NCI-H1436 (cell line): Measurements from ENCODE around the gene LCE5A.
"Not testable (repeated sequence)": the region's sequence is repeated elsewhere in the genome, so short reads cannot be mapped to it uniquely, and the experiment has no call there.

Source experiments
- DNase-seq: peaks from one replicate; lab custom pipeline; 2025; lab: John Stamatoyannopoulos, UW

The LCE5A gene

GRCh38 chr1:152510503-152510902 is at the start of gene LCE5A:
TSS of gene LCE5A (plus strand) at chr1:152510803. CDS start at chr1:152511535, 732 bp downstream.
- DNase-seq: no peak

GRCh38 chr1:152461544-152461943 is 49.1 kb upstream of the LCE5A start:
- peak; percentile 27 for DNase-seq

GRCh38 chr1:152462636-152463035 is 48.0 kb upstream of the LCE5A start:
- DNase-seq: no peak

DNA sequence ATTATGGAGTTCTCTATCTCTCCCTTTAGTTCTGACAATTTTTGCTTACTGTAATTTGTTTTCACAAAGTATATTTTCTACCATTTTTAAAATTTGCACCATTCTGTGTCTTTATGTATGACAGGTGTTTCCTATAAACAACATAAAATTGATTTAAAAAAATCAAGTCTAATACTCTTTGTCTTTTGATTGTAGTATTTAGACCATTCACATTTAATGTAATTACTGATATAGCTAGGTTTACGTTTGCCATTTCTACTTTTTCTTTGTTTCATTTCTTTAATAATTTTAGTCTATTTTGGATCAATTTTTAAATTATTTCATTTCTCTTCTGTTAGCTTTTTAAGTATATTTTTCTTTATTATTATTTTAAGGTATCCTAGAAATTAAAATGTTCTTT is 44.4 kb upstream of the LCE5A start:
- DNase-seq: no peak

GRCh38 chr1:152473887-152474537 is 36.6 kb upstream of the LCE5A start:
- DNase-seq: no peak

- DNase-seq: no peak
Measured at GRCh38 chr1:152479792-152480595, 30.6 kb upstream of the LCE5A start.

DNA sequence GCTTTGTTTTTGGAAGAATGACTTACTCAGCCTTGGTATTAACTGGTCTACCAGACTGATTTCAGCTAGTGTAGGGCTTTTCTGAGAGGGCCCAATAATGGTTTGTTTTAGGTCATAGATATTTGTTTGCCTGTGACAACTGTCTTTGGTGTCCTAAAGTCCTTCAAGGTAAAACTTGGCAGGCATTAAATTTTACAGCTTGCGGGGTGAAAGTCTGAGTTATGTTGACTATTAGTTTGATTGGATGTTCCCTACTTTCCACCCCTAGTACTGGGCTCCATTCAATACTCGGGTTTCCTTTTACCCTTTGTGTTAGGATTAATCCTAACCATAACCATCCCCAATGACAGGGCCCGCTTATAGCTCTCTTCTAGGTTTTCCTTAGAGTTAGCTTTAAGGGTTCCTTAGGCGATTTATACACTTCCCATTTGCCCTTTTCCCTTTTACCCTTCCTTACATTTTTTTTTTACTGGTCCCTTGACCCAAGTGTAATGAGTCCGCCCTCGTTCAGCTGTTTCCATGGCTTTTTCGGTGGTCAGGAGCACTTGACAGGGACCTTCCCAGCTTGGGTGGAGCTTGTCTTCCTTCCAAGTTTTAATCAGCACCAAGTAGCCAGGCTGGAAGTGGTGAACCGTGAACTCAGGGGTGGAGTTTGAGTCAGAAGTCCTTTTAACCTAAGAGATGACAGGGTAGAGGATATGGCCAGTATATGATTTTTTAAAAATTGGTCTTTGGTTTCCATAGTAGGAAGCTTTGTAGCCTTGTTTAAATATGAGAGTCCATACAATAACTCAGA is 28.5 kb upstream of the LCE5A start:
- DNase-seq: no peak

- DNase-seq: no peak
Measured at GRCh38 chr1:152486400-152487006, 24.1 kb upstream of the LCE5A start.

- DNase-seq: no peak
Measured at GRCh38 chr1:152487871-152488270, 22.7 kb upstream of the LCE5A start.

DNA sequence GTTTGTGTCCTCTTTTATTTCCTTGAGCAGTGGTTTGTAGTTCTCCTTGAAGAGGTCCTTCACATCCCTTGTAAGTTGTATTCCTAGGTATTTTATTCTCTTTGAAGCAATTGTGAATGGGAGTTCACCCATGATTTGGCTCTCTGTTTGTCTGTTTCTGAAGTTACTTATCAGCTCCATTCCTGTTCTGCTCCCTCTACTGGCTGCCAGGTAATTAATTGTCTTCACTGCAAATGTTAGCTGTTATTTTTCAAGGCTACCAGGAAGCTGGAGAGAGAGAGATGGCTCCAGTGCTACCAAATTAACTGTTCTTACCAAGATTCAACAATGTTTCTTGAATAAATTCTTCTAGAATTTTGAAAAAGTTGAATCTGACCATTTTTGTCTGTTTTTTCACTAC is 19.1 kb upstream of the LCE5A start:
- DNase-seq: not testable (repeated sequence)

GRCh38 chr1:152495066-152495675 is 15.4 kb upstream of the LCE5A start:
- no peak for DNase-seq

DNA sequence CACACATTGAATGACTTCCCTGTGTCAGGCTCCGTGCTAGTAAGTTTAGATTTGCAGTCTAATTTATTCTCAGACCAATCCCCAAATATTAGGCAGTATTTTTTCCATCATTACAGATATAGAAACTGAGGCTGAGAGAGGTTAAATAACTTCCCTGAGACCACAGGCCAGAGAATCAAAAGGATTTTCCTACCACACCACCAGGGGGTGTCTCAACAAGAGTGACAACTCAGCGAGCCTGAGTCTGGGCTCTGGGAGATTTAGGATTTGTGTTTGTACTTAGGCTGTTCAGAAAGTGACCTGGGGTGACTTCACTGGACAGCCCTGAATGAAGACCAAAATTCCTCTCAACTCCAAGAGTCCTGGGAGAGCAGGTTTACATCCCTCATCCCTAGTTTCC is 13.3 kb upstream of the LCE5A start:
- DNase-seq: no peak

- no peak for DNase-seq
Measured at GRCh38 chr1:152501704-152502103, 8.9 kb upstream of the LCE5A start.

DNA sequence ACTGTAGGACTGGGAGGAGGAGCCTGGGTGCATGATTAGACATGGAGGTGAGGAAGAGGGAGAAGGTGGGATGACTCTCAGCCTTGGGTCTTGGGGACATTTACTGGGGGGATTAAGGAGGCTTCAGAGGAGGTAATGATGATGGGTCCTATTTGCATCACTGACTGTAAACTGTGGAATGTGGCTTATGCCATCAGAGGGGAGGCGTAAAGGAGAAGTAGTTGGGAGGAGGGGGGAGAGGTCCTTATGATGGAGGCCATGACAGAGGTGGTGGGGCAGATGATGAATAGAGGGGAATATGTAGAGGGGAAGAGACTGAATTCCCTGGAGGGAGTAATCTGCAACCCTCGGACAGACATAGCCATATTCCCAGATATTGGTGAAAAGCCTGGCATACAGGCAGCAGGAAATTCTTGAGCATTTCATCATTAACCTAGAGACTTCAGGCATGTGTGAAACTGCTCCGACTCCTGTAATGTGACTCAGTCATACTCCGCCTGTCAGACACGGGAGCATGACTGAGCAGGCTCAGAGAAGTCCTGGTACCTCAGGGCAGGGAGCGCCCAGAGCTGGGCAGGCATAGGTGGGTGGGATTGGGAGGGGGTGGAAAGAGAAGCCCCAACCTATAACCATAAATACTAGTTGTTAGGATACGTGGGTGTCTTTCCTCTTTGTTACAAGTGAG is 8.0 kb upstream of the LCE5A start:
- no peak for DNase-seq

GRCh38 chr1:152505083-152505482 is 5.5 kb upstream of the LCE5A start:
- no peak for DNase-seq

- no peak for DNase-seq
Measured at GRCh38 chr1:152506899-152507498, 3.6 kb upstream of the LCE5A start.

- no peak for DNase-seq
Measured at GRCh38 chr1:152511596-152511995, 993 bp downstream of the LCE5A start.

DNA sequence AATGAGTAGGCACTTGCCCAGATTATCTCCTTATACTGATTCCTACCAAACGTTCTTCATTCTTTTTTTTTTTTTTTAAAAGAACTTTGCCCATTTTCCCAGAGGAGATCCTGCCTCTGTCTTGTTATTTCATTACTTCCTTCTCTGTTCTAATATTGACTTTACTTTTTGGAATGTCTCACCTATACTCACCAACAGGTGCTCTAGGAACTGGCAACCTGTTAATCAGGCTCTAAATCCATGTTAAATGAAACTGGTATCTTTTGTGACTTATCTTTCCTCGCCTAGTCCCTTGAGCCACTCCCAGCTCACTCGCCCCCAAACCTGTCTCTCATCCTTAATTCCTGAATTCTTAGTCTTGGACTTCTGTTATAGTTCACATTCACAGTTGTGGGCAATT is 2.5 kb downstream of the LCE5A start:
- DNase-seq: no peak

DNA sequence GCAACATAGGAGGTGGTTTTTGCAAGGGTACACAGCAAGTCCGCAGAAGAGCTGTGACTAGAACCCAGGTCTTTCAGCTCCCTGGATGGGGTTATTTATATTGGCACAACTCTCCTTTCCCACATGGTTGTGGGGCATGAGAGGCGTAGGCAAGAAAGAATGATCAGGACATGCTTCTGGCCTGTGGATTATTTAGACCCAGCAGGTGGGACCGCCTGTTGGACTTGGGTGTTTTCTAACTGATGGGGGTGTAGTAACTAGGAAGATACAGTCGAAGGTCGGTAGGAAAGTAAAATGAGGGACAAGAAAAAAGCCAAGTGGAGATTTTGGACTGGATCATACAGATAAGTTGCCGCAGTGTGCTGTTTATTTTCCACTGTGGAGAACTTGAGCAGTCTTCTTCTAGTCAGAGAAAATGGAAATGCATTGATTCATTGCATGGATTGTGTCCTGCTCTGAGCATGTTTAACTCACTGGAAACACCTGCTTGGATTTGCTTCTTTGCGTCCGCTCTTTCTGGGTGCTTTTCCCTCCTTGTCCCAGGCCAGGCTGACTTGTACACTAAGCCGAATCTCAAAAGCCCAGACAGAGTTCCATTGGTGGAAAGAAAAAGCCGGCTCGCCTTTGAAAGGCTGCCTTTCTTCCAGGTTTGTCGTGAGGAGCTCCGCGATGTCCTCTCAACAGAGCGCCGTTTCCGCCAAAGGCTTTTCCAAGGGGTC is 4.3 kb downstream of the LCE5A start:
- DNase-seq: no peak

GRCh38 chr1:152515434-152515783 is 4.8 kb downstream of the LCE5A start:
- DNase-seq: no peak
